GM12892 (cell line): ENCODE data around the gene HYAL1.
"Not testable (repeated sequence)": the region's sequence is repeated elsewhere in the genome, so short reads cannot be mapped to it uniquely, and the experiment has no call there.

Experiments
- DNase-seq: peaks from one replicate; pipeline ENCODE4 v3.0.0; 2011; ENCODE audit not compliant: insufficient read length
- FAIRE-seq: peaks from 2 replicates; lab custom pipeline; 2011; peaks lifted over from hg19 to GRCh38; lab: Jason Lieb, UNC
- POLR2A ChIP-seq: IDR thresholded peaks from 2 replicates; pipeline ENCODE4 v1.6.1; 2011; ENCODE audit warnings: low read depth, low read length, control low read depth
- POLR2AphosphoS5 ChIP-seq: IDR thresholded peaks from 2 replicates; pipeline ENCODE4 v1.6.1; 2011; ENCODE audit warnings: low read depth, low read length, control low read depth
- TAF1 ChIP-seq: IDR thresholded peaks from 2 replicates; pipeline ENCODE4 v1.6.1; 2011; ENCODE audit warnings: low read depth, mild to moderate bottlenecking, control low read depth, low read length, borderline replicate concordance

HYAL1 gene

DNA sequence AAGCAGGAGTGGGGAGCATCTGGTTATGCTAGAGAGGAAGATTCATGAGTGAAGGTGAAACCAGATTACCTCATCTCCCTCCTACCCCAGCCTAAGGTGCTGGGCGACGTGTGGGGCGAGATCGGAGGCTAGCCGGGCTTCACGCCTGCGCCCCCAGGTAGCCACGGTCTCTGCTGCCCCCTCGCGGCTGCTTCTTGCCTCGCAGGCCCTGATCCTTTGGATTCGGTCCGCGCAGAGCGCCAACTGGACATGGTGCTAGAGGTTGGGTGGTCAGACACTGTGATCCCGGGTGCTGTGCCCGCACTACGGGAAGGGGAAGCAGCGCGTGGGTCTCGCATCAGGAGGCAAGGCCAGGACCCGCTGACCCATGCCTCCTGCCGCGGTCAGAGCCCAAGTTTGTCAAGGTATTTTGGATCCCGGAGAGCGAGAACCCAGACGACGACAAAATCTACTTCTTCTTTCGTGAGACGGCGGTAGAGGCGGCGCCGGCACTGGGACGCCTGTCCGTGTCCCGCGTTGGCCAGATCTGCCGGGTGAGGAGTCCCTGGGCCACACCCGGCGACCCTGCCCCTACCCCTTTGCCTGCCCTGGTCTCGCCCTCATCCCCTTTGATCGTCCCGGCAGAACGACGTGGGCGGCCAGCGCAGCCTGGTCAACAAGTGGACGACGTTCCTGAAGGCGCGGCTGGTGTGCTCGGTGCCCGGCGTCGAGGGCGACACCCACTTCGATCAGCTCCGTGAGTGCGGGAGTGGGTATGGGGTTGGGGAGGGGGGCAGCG is 30.3 kb downstream of the HYAL1 start:
- no peak for TF ChIP-seq POLR2A
- no peak for TF ChIP-seq POLR2AphosphoS5
- no peak for TF ChIP-seq TAF1
- DNase-seq, result peak; percentile 99
- FAIRE-seq, result peak; percentile 98

DNA sequence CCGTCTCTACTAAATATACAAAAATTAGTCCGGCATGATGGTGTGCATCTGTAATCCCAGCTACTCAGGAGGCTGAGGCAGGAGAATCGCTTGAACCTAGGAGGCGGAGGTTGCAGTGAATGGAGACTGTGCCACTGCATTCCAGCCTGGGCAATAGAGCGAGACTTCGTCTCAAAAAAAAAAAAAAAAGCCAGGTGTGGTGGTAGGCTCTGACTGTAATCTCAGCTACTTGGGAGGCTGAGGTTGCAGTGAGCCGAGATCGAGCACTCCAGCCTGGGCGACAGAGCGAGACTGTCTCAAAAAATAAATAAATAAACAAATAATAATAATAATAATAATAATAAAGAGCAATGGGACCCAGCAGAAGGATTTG is 30.9 kb downstream of the HYAL1 start:
- FAIRE-seq, DNase-seq: not testable (repeated sequence)

DNA sequence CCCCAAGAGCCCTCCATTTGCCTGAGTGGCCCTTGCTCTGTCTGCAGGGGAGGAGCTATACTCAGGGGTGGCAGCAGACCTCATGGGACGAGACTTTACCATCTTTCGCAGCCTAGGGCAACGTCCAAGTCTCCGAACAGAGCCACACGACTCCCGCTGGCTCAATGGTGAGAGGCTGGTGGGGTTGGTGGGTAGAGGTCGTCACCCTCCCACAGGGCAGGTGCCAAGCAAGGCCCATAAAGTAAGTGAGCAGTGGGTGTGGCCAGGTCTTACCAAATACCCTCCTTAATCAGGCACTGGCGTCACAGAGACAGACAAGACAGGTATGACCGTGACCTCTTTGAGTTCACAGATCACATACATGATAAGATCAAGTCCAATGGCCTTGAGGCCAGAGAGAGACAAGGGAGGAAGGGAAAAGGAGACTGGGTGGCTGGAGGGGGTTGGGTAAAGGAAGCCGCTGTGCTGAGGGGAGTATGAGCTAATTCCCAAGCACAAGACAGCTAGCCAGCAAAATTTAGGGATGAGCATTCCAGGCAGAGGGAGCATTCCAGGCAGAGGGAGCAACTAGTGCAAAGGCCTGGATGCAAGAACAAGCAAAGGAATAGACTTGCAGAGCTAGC is 31.9 kb downstream of the HYAL1 start:
- no peak for FAIRE-seq
- TF ChIP-seq POLR2AphosphoS5 (no peak), TAF1 (no peak), POLR2A (no peak)
- DNase-seq, result no peak

DNA sequence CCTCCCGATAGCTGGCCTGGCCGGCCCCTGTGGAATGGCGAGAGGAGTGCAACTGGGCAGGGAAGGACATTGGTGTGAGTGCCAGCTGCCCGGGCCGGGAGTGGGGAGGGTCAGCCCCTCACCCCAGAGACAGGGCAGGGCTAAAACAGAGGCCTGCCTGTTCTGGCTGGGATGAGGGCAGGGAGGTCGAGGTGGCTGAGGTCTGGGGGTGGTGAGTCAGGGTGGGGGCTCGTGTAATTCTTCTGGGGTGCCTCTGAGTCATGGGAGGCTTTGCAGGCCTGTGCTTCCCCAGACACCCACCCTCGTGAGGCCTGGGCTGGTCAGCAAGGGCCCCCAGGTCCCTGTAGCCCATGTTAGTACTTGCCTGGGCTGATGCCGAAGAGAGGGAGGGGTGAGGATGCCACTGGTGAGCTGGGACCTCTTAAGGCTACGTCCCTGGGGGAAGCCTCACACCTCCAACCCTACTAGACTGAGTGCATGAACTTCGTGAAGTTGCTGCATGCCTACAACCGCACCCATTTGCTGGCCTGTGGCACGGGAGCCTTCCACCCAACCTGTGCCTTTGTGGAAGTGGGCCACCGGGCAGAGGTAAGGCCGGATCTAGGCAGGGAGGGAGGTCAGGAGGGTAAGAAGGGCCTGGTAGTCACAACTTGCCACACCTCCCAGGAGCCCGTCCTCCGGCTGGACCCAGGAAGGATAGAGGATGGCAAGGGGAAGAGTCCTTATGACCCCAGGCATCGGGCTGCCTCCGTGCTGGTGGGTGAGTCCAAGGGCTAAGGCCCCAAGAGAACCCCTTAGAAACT is 32.8 kb downstream of the HYAL1 start:
- DNase-seq (no peak), FAIRE-seq (no peak)
- TF ChIP-seq TAF1 (no peak), POLR2A (no peak), POLR2AphosphoS5 (no peak)

DNA sequence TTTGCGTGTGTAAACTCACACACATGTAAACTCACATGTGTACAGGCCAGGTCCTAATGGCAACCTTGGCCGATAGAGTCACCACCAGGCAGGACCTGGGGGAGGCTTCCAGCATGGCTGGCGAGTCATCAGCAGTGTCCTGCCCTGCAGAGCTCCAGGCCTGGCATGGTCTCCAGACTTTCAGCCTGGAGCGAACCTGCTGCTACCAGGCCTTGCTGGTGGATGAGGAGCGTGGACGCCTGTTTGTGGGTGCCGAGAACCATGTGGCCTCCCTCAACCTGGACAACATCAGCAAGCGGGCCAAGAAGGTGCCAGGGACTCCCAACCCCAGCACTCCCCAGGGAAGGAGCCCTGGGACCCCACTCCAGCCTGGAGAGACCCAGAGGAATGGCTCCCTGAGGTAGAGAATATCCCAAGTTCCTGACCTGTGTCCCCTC is 33.4 kb downstream of the HYAL1 start:
- TF ChIP-seq POLR2AphosphoS5, result no peak
- no peak for TF ChIP-seq TAF1
- TF ChIP-seq POLR2A, result no peak
- DNase-seq (no peak), FAIRE-seq (no peak)

DNA sequence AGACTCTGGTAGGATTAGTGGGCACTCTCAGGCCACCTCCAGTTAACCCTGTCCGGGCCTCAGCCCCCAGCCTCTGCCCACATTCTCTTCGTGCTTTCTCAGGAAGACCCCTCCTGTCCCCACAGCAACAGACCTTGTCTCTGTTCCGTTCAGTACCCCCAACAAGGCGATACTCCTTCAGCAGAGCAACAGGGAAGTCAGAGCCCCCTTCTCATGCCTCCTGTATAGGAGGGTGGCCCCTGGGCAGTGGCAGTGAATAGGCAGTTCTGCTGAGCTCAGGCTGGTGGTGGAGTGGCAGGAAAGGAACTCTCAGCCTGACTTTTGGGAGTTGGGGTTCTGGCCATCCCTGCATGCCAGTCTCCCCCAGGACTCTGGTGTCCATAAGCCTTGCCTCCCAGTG is 33.9 kb downstream of the HYAL1 start:
- FAIRE-seq, result no peak
- no peak for DNase-seq
- TF ChIP-seq POLR2AphosphoS5 (no peak), POLR2A (no peak), TAF1 (no peak)

DNA sequence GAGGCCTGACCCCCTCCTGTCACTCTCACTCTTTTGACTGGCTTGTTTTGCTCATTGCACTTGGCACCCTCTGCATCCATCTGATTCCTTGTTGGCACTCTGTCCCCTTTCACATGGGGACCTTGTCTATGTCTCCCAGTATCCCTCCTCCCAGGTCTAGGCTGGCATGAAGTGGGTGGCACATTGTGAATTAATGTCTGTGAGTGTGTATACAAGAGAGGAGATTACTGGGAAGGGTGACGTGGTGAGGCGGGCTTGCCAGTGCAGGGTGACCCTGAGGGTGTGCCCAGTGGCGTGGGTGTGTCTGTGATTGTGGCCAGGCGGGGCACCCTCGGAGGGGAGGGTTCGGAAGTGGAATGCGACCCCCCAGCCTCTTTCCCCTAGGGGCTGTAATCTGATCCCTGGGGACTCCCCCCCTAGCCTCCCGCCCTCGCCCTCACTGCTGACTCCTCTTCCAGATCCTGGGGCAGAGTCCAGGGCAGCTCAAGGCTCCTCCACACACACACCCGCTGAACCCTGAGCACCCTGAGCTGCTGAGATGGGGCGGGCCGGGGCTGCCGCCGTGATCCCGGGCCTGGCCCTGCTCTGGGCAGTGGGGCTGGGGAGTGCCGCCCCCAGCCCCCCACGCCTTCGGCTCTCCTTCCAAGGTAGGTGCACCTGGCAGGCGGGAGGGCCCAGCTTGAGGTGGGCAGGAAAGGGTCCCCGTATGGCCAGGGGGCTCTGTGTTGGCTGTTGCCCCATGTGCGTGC is 34.5 kb downstream of the HYAL1 start, which contains the start of gene SEMA3B:
TSS of gene SEMA3B (plus strand) at position 445 of the 749 bp plus-strand sequence. CDS start at position 539, 94 bp downstream.
- TF ChIP-seq POLR2A (no peak), POLR2AphosphoS5 (no peak), TAF1 (no peak)
- FAIRE-seq (no peak), DNase-seq (no peak)

DNA sequence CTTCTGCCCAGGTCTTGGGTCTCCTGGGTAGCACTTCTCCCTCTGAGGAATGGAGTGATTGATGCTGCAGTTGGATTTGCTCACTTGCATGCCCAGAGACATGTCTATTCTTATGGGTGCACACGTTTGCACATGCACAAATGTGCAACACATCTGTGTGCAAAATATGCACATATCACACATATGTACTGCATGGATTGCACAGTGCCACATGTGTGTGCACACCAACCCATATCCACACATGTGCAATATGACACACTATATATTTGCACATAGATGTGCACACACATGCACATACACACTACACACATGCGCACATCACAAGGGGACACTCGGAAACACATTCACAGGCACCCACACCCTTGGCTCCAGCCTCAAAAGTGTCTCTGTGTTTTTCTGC is 35.1 kb downstream of the HYAL1 start:
- no peak for DNase-seq
- FAIRE-seq, result no peak
- no peak for TF ChIP-seq POLR2AphosphoS5

DNA sequence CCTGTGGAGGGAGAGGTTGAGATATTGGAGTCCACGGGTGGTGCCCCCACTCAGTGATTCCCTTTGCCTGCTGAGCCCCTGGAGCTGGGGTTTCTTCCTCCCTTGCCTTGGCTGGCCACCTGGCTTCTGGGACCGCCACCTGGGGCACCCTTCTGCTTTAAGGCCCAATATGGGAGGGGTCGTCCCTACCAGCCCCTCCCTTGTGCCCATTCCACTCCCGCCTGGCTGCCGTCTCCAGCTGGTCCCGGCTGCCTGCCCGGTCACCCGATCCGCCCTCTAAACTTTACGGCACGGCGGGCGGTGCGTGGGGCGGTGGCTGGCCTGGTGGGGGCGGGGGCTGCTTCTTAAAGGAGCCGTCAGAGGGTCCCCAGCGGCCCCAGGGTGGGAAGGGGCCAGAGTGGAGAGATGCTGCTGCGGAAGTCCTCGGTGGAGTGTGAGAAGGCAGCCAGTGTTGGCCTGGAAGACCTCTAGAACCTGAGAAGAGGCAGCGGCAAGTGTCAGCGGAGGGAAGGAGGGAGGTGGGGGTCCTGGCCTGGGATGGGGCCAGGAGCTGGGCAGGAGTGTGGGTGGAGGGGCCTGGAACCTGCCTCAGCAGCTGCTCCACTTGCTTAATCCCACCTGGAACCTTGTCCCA is 36.0 kb downstream of the HYAL1 start:
- DNase-seq, result no peak
- no peak for FAIRE-seq

DNA sequence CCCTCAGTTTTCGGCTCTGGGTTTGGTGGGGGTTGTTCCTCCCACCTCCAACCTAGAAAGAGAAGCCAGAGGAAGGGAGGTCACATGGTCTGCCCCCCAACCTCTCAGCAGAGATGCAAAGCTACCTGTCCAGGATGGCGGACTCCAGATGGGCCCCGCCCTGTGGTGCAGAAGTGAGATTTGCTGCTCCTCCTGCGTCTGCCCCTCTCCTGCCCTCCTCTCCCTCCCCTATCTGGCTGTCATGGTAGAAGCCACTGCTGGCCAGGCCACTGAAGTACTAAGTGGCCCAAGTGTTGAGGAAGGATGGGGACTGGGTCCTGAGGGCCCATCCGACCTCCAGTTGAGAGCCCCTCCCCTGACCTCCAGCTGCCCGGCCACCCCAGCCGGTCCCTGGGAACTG is 36.5 kb downstream of the HYAL1 start:
- no peak for TF ChIP-seq POLR2AphosphoS5
- TF ChIP-seq POLR2A, result no peak
- TF ChIP-seq TAF1, result no peak
- FAIRE-seq (no peak), DNase-seq (no peak)

More for the DNA sequence above, 36.0 kb downstream of the HYAL1 start:
- no peak for TF ChIP-seq TAF1
- no peak for TF ChIP-seq POLR2AphosphoS5
- TF ChIP-seq POLR2A, result no peak

DNA sequence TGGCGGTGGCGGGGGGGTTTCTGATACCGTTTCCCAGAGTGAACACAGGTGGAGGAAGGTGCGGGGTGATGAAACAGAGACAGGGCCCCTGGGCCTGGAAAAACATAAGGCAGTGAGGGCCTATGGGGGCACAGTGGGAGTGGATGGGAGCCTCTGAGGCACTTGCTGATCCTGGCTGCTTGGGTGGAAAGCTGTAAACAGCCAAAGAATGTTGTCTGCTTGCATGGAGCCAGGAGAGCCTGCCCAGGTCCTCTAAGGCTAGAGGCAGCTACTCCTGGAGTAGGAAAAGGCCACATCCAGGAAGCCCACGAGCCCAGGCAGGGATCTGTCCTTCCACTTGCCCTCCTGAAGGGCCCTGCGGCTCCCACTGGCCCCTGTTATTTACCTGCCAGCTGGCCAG is 37.4 kb downstream of the HYAL1 start:
- no peak for DNase-seq
- no peak for FAIRE-seq
- TF ChIP-seq POLR2A (no peak), POLR2AphosphoS5 (no peak), TAF1 (no peak)
